Measurements from ENCODE around the gene TLR10.

TLR10 gene

GRCh38 chr4:38759790-38760122 lies 23.0 kb downstream of the TLR10 start:
- DNase-seq = no peak

- DNase-seq = peak; percentile 53
These were observed 23.5 kb downstream of the TLR10 start for GRCh38 chr4:38759113-38759789.

GRCh38 chr4:38757945-38758600 lies 24.7 kb downstream of the TLR10 start:
- DNase-seq = no peak

GRCh38 chr4:38752941-38753806 lies 29.6 kb downstream of the TLR10 start:
- peak; percentile 99 for DNase-seq

GRCh38 chr4:38752372-38752940 lies 30.3 kb downstream of the TLR10 start:
- peak; percentile 21 for DNase-seq

GRCh38 chr4:38751341-38752010 lies 31.3 kb downstream of the TLR10 start:
- DNase-seq = no peak

GRCh38 chr4:38749336-38749735 lies 33.5 kb downstream of the TLR10 start:
- no peak for DNase-seq

GRCh38 chr4:38747629-38748028 lies 35.2 kb downstream of the TLR10 start:
- no peak for DNase-seq

GRCh38 chr4:38745881-38746280 lies 36.9 kb downstream of the TLR10 start:
- DNase-seq = no peak

GRCh38 chr4:38743866-38744265 lies 38.9 kb downstream of the TLR10 start:
- DNase-seq = peak; percentile 48

- no peak for DNase-seq
These were observed 42.5 kb downstream of the TLR10 start for GRCh38 chr4:38740303-38740702.

GRCh38 chr4:38738940-38739803 lies 43.6 kb downstream of the TLR10 start:
- peak; percentile 49 for DNase-seq

- no peak for DNase-seq
These were observed 46.9 kb downstream of the TLR10 start for GRCh38 chr4:38735870-38736269.

- DNase-seq = no peak
These were observed 47.9 kb downstream of the TLR10 start for GRCh38 chr4:38734911-38735310.

- no peak for DNase-seq
These were observed 48.3 kb downstream of the TLR10 start for GRCh38 chr4:38734446-38734845.

GRCh38 chr4:38733663-38734062 lies 49.1 kb downstream of the TLR10 start:
- DNase-seq = no peak

GRCh38 chr4:38730830-38731646 lies 51.8 kb downstream of the TLR10 start:
- peak; percentile 98 for DNase-seq

- DNase-seq = no peak
These were observed 52.3 kb downstream of the TLR10 start for GRCh38 chr4:38730493-38730829.

- no peak for DNase-seq
These were observed 54.1 kb downstream of the TLR10 start for GRCh38 chr4:38728631-38729141.

- no peak for DNase-seq
These were observed 58.3 kb downstream of the TLR10 start for GRCh38 chr4:38724475-38724808.

Data from fibroblast of upper back skin (primary cell).